ENCODE measurements around the gene ADAMTS12. TPM values are rescaled to one million over a fixed set of nuclear protein-coding genes. Genes with fewer than 3 reads are reported as not detected.

ADAMTS12 gene
- total RNA-seq, 1 experiment from 2014 or later, result 0.15 TPM

DNA sequence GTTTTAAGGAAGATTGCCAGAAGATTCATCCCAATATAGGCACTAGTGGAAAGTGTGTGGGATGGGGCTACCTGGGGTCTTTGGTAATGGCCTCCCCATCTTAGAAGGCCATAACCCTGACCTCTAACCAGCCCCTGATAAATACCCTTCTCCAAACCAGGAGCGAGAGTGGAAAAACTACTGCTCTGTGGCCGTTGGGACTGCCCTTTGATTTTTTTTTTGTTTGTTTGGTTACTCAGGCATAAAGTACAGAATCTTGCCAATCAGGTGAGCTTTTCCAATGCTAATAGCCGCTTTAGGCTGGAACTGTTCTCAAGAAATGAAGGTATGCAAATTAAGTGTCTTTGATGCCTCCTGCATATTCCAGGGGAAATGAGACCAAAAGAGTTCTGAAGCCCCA, 153.7 kb downstream of the ADAMTS12 start:
- intact Hi-C loops (cut with micrococcal nuclease; ENCODE audit: unreplicated experiment) (no loop called here), in situ Hi-C loops (cut with HindIII; ENCODE audit: low pct_unique_long_range_greater_than_20kb, low sequenced_read_pairs) (no loop called here)

DNA sequence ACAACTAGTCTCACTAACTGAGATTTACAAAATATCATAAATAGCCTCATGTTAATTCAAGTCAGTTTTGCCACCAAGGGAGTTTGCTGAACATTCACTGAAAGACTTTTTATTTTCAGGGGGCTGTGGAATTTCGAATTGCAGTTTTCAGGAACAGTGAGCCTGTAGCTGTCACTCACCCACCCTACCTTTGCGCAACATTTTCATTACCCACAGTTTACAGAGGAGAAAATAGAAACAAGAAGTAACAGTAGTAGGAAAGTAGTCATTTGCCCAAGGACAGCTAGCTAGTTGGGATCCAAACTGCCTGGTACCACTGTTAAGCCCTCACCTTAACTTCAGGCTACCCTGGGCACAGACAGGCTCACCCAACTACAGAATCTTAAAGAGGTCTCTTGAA, 154.1 kb downstream of the ADAMTS12 start:
- Histone ChIP-seq H3K36me3 (ENCODE audit: control insufficient read depth, insufficient read depth, low read length) (no peaks in the 10 kb centered on the region), H3K4me1 (ENCODE audit: control insufficient read depth, insufficient read depth, low read length) (no peaks in the 10 kb centered on the region), H3K4me3 (ENCODE audit: low read depth in 2 of 2, low read length in 2 of 2) (no peak overlapping the region), H3K27me3 (ENCODE audit: control insufficient read depth, insufficient read depth, low read length) (0 out of 2 replicates have a peak, but pooled peaks cover 3% of the 10 kb centered on the region), H3K9me3 (ENCODE audit: control insufficient read depth, insufficient read depth, low read depth, low read length) (no peaks in the 10 kb centered on the region), H3K27ac (ENCODE audit: low read length) (no peak overlapping the region)
- no peak for TF ChIP-seq TCF7L2 (IDR thresholded peaks at IDR 0.05; ENCODE audit: low read depth, low read length)
- TF ChIP-seq, protein P1, sequence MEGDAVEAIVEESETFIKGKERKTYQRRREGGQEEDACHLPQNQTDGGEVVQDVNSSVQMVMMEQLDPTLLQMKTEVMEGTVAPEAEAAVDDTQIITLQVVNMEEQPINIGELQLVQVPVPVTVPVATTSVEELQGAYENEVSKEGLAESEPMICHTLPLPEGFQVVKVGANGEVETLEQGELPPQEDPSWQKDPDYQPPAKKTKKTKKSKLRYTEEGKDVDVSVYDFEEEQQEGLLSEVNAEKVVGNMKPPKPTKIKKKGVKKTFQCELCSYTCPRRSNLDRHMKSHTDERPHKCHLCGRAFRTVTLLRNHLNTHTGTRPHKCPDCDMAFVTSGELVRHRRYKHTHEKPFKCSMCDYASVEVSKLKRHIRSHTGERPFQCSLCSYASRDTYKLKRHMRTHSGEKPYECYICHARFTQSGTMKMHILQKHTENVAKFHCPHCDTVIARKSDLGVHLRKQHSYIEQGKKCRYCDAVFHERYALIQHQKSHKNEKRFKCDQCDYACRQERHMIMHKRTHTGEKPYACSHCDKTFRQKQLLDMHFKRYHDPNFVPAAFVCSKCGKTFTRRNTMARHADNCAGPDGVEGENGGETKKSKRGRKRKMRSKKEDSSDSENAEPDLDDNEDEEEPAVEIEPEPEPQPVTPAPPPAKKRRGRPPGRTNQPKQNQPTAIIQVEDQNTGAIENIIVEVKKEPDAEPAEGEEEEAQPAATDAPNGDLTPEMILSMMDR (IDR thresholded peaks at IDR 0.05), result no peak
- in situ Hi-C loops (cut with HindIII; ENCODE audit: low pct_unique_long_range_greater_than_20kb, low sequenced_read_pairs) (no loop called here), intact Hi-C loops (cut with micrococcal nuclease; ENCODE audit: unreplicated experiment) (no loop called here)
- POLR2A ChIA-PET, result interaction anchor here (0.5 kb wide), 1 partner anchor 49 kb away, joined by 6 read pairs; no protein-coding TSS in a partner anchor
- BruUV-seq (replicated peaks), result no TSS peak
- ATAC-seq (no peak), DNase-seq (ENCODE audit: low read depth, low spot score) (no peak)
- CTCF ChIA-PET, result no interaction called here

More for the DNA sequence above, 153.7 kb downstream of the ADAMTS12 start:
- CTCF ChIA-PET, result no interaction called here
- 0 out of 2 replicates have a peak, but pooled peaks cover 3% of the 10 kb centered on the region for H3K27me3 ChIP-seq (ENCODE audit: control insufficient read depth, insufficient read depth, low read length)
- no peak overlapping the region for H3K4me3 ChIP-seq (ENCODE audit: low read depth in 2 of 2, low read length in 2 of 2)
- BruUV-seq (replicated peaks), result no TSS peak
- no peaks in the 10 kb centered on the region for H3K4me1 ChIP-seq (ENCODE audit: control insufficient read depth, insufficient read depth, low read length)
- ATAC-seq, result no peak
- POLR2A ChIA-PET, result interaction anchor here (0.5 kb wide), 1 partner anchor 49 kb away, joined by 6 read pairs; no protein-coding TSS in a partner anchor
- no peaks in the 10 kb centered on the region for H3K36me3 ChIP-seq (ENCODE audit: control insufficient read depth, insufficient read depth, low read length)
- TF ChIP-seq, protein P2, sequence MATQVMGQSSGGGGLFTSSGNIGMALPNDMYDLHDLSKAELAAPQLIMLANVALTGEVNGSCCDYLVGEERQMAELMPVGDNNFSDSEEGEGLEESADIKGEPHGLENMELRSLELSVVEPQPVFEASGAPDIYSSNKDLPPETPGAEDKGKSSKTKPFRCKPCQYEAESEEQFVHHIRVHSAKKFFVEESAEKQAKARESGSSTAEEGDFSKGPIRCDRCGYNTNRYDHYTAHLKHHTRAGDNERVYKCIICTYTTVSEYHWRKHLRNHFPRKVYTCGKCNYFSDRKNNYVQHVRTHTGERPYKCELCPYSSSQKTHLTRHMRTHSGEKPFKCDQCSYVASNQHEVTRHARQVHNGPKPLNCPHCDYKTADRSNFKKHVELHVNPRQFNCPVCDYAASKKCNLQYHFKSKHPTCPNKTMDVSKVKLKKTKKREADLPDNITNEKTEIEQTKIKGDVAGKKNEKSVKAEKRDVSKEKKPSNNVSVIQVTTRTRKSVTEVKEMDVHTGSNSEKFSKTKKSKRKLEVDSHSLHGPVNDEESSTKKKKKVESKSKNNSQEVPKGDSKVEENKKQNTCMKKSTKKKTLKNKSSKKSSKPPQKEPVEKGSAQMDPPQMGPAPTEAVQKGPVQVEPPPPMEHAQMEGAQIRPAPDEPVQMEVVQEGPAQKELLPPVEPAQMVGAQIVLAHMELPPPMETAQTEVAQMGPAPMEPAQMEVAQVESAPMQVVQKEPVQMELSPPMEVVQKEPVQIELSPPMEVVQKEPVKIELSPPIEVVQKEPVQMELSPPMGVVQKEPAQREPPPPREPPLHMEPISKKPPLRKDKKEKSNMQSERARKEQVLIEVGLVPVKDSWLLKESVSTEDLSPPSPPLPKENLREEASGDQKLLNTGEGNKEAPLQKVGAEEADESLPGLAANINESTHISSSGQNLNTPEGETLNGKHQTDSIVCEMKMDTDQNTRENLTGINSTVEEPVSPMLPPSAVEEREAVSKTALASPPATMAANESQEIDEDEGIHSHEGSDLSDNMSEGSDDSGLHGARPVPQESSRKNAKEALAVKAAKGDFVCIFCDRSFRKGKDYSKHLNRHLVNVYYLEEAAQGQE (IDR thresholded peaks at IDR 0.05; ENCODE audit: insufficient read depth in 1 of 2, low read depth in 2 of 2, low read length in 1 of 2), result no peak
- DNase-seq (ENCODE audit: low read depth, low spot score), result no peak
- H3K9me3 ChIP-seq (ENCODE audit: control insufficient read depth, insufficient read depth, low read depth, low read length), result no peaks in the 10 kb centered on the region
- no peak overlapping the region for H3K27ac ChIP-seq (ENCODE audit: low read length)

DNA sequence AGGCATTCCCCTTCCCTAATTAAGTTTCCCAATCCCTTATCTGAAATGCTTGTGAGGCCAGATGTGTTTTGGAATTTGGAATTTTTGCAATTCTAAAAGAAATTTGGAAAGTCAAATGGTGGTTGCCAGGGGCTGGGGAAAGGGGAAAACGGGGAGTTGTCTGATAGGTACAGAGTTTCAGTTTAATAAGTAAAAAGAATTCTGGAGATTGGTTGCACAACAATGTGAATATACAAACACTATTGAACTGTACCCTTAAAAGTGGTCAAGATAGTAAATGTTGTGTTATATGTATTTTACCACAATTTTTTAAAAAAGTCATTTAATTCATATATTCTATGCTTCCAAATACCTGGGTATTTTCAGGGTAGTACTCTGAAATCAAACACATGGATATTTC, 154.5 kb downstream of the ADAMTS12 start:
- H3K36me3 ChIP-seq (ENCODE audit: control insufficient read depth, insufficient read depth, low read length), result no peaks in the 10 kb centered on the region; the same call in 1 of the 2 replicates
- DNase-seq (ENCODE audit: low read depth, low spot score) (no peak), ATAC-seq (no peak)
- no peak overlapping the region for H3K27ac ChIP-seq (ENCODE audit: low read length)
- no peaks in the 10 kb centered on the region for H3K9me3 ChIP-seq (ENCODE audit: control insufficient read depth, insufficient read depth, low read depth, low read length)
- H3K4me1 ChIP-seq (ENCODE audit: control insufficient read depth, insufficient read depth, low read length), result no peaks in the 10 kb centered on the region
- intact Hi-C loops (cut with micrococcal nuclease; ENCODE audit: unreplicated experiment) (no loop called here), in situ Hi-C loops (cut with HindIII; ENCODE audit: low pct_unique_long_range_greater_than_20kb, low sequenced_read_pairs) (no loop called here)
- no TSS peak for BruUV-seq (replicated peaks)
- POLR2A ChIA-PET, result no interaction called here
- H3K27me3 ChIP-seq (ENCODE audit: control insufficient read depth, insufficient read depth, low read length), result 0 out of 2 replicates have a peak, but pooled peaks cover 3% of the 10 kb centered on the region
- CTCF ChIA-PET, result no interaction called here
- H3K4me3 ChIP-seq (ENCODE audit: low read depth in 2 of 2, low read length in 2 of 2), result no peak overlapping the region
- TF ChIP-seq POLR2AphosphoS5 (IDR thresholded peaks at IDR 0.05; ENCODE audit: low read depth, low read length), result no peak
- no peak for TF ChIP-seq TCF7L2 (IDR thresholded peaks at IDR 0.05; ENCODE audit: low read depth, low read length)
- TF ChIP-seq, protein P1 (IDR thresholded peaks at IDR 0.05), result no peak
- no peak for TF ChIP-seq SIN3A (IDR thresholded peaks at IDR 0.05; ENCODE audit: borderline replicate concordance, insufficient read depth, low read depth, low read length)
- TF ChIP-seq, protein P2 (IDR thresholded peaks at IDR 0.05; ENCODE audit: insufficient read depth in 1 of 2, low read depth in 2 of 2, low read length in 1 of 2), result no peak
